ENCODE results near the gene OR13C2. TPM values are rescaled to one million over a fixed set of nuclear protein-coding genes. Genes with fewer than 3 reads are reported as not detected.
"Not testable (repeated sequence)": the region's sequence is repeated elsewhere in the genome, so short reads cannot be mapped to it uniquely, and the experiment has no call there.

OR13C2 gene
- total RNA-seq, 1 experiment from 2014 or later: not detected

GRCh38 chr9:104598749-104599148 lies 6.7 kb downstream of the OR13C2 start:
- BruUV-seq (replicated peaks); DNase-seq; H3K4me3 ChIP-seq (ENCODE audit: low read length); H4K20me1 ChIP-seq (ENCODE audit: low read length); CTCF ChIA-PET; H3K36me3 ChIP-seq (ENCODE audit: low read depth, low read length); H3K9me2 ChIP-seq (replicated peaks; ENCODE audit: low read length); POLR2A ChIA-PET (ENCODE audit: unreplicated experiment); H3K9me3 ChIP-seq (ENCODE audit: low read length); H3K27me3 ChIP-seq (ENCODE audit: low read length); H3K79me2 ChIP-seq (ENCODE audit: low read length); intact Hi-C loops (cut with micrococcal nuclease); H3K27ac ChIP-seq (ENCODE audit: low read length); H3K9ac ChIP-seq (ENCODE audit: low read length); H3K4me2 ChIP-seq (ENCODE audit: low read length); H2AFZ ChIP-seq (ENCODE audit: low read length); ATAC-seq; H3F3A ChIP-seq (ENCODE audit: low read length, unreplicated experiment); H3K4me1 ChIP-seq (ENCODE audit: insufficient read depth, low read length): not testable (repeated sequence)

GRCh38 chr9:104589626-104590025 lies 15.8 kb downstream of the OR13C2 start:
- H3K27ac ChIP-seq (ENCODE audit: low read length): no peak overlapping the region
- ChIA-PET POLR2A (ENCODE audit: unreplicated experiment) (no interaction called here), CTCF (no interaction called here)
- H3K27me3 ChIP-seq (ENCODE audit: low read length): no peaks in the 10 kb centered on the region
- no peak for TF ChIP-seq EZH2 (IDR thresholded peaks at IDR 0.05; ENCODE audit: low read length, unreplicated experiment)
- TF ChIP-seq CTCF (conservative IDR thresholded peaks at IDR 0.05; ENCODE audit: low read depth, low read length): no peak
- no peak for TF ChIP-seq EZH2phosphoT487 (IDR thresholded peaks at IDR 0.05; ENCODE audit: borderline replicate concordance, low read length)
- intact Hi-C loops (cut with micrococcal nuclease): no loop called here
- H3K79me2 ChIP-seq (ENCODE audit: low read length): no peaks in the 10 kb centered on the region
- H3K9ac ChIP-seq (ENCODE audit: low read length): no peak overlapping the region
- H3F3A ChIP-seq (ENCODE audit: low read length, unreplicated experiment): no peaks in the 10 kb centered on the region
- no peaks in the 10 kb centered on the region for H3K36me3 ChIP-seq (ENCODE audit: low read depth, low read length)
- H3K4me3 ChIP-seq (ENCODE audit: low read length): no peak overlapping the region
- H4K20me1 ChIP-seq (ENCODE audit: low read length): no peaks in the 10 kb centered on the region
- no peak for DNase-seq
- no peak overlapping the region for H2AFZ ChIP-seq (ENCODE audit: low read length)
- H3K4me2 ChIP-seq (ENCODE audit: low read length): no peak overlapping the region
- no TSS peak for BruUV-seq (replicated peaks)
- H3K4me1 ChIP-seq (ENCODE audit: insufficient read depth, low read length): no peaks in the 10 kb centered on the region
- no peaks in the 10 kb centered on the region for H3K9me3 ChIP-seq (ENCODE audit: low read length)
- no peaks in the 10 kb centered on the region for H3K9me2 ChIP-seq (replicated peaks; ENCODE audit: low read length)
- no peak for ATAC-seq

GRCh38 chr9:104586496-104587180 lies 18.8 kb downstream of the OR13C2 start:
- POLR2A ChIA-PET (ENCODE audit: unreplicated experiment): no interaction called here
- no peaks in the 10 kb centered on the region for H4K20me1 ChIP-seq (ENCODE audit: low read length)
- H3K9me2 ChIP-seq (replicated peaks; ENCODE audit: low read length): no peaks in the 10 kb centered on the region
- H3K9ac ChIP-seq (ENCODE audit: low read length): no peak overlapping the region
- DNase-seq (no peak), ATAC-seq (no peak)
- intact Hi-C loops (cut with micrococcal nuclease): no loop called here
- H3K27ac ChIP-seq (ENCODE audit: low read length): no peak overlapping the region
- H2AFZ ChIP-seq (ENCODE audit: low read length): no peak overlapping the region
- H3K4me3 ChIP-seq (ENCODE audit: low read length): no peak overlapping the region
- no peak for TF ChIP-seq EZH2 (IDR thresholded peaks at IDR 0.05; ENCODE audit: low read length, unreplicated experiment)
- no peak for TF ChIP-seq CTCF (conservative IDR thresholded peaks at IDR 0.05; ENCODE audit: low read depth, low read length)
- TF ChIP-seq EZH2phosphoT487 (IDR thresholded peaks at IDR 0.05; ENCODE audit: borderline replicate concordance, low read length): no peak
- no peak overlapping the region for H3K4me2 ChIP-seq (ENCODE audit: low read length)
- H3K79me2 ChIP-seq (ENCODE audit: low read length): no peaks in the 10 kb centered on the region
- H3K27me3 ChIP-seq (ENCODE audit: low read length): no peaks in the 10 kb centered on the region
- CTCF ChIA-PET: no interaction called here
- H3K4me1 ChIP-seq (ENCODE audit: insufficient read depth, low read length): no peaks in the 10 kb centered on the region
- no TSS peak for BruUV-seq (replicated peaks)
- H3K36me3 ChIP-seq (ENCODE audit: low read depth, low read length): no peaks in the 10 kb centered on the region
- no peaks in the 10 kb centered on the region for H3K9me3 ChIP-seq (ENCODE audit: low read length)
- H3F3A ChIP-seq (ENCODE audit: low read length, unreplicated experiment): no peaks in the 10 kb centered on the region

All from PC-3 (cell line).